Measurements from ENCODE around the gene ASCL5. TPM values are rescaled to one million over a fixed set of nuclear protein-coding genes. Genes with fewer than 3 reads are reported as not detected.

The ASCL5 gene
- total and polyA plus RNA-seq, 2 of the 13 experiments (the other 11 are each of a cell fraction or from before 2014, with no cell fraction given) = not detected

DNA sequence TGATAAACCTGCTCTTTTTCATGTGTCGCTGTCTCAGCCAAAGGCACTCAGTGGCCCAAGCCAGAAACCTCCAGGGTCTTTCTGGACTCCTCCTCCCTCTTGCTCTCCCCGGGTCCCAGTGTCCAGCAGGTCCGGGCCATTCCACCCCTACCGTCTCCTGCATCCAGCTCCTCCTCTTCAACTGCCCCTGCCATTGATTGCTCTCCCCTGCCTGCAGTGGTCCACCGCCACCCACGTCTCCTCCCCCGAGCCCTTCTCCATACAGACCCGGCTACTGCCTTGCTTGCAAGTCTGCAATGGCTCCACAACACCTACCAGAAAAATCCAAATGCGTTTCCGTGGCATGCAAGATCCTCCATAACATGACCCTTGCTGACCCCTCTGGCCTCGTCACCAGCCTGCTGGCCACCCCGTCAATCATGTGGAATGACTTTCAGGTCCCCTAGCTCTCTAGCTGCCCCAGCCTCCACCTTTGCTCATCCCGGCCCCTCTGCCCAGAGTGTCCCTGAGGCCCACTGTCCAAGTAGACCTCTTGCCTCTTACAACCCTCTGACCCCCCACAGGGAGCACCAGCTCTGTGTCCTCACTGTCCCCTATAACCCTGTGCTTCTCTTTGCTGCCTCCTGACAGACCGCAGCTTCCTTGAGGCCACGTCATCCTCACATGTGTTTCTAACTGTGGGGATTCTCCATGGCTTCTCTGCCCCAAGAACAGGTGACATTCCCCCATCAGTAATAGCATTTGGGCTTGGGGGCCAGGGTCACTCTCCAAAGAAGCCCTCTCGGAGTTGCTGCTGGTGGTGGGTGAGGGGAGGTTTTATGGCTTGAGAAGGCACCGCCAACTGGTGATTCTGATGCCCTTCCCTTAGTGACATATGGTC lies 29.8 kb downstream of the ASCL5 start:
- H3K4me3 ChIP-seq (replicated peaks in 1 of 3; ENCODE audit: insufficient read depth in 1 of 3, low read depth in 2 of 3, low read length in 3 of 3) = no peak overlapping the region
- POLR2A ChIA-PET = no interaction called here
- no peak for FAIRE-seq
- H3K27me3 ChIP-seq (ENCODE audit: control insufficient read depth in 1 of 2, insufficient read depth in 2 of 2, low read length in 2 of 2) = peaks cover 3 to 73% of the 10 kb centered on the region in 2 experiments; a peak in 4 of 5 replicates
- no peaks in the 10 kb centered on the region for H4K20me1 ChIP-seq (ENCODE audit: insufficient read depth, low read length)
- H3K36me3 ChIP-seq (replicated peaks in 1 of 2; ENCODE audit: control insufficient read depth in 1 of 2, insufficient read depth in 2 of 2, low read length in 2 of 2) = no peaks in the 10 kb centered on the region
- no TSS peak for BruUV-seq (replicated peaks)
- DNase-seq (ENCODE audit: low spot score) = no peak
- H3K4me2 ChIP-seq (ENCODE audit: low read depth, low read length) = no peak overlapping the region
- intact Hi-C loops (cut with micrococcal nuclease; ENCODE audit: unreplicated experiment) (no loop called here), in situ Hi-C loops (cut with HindIII; ENCODE audit: extremely low pct_ligation_motif_present, low pct_unique_long_range_greater_than_20kb) (no loop called here)
- H3K27ac ChIP-seq (ENCODE audit: extremely low read length, insufficient read depth, low read length) = no peak overlapping the region
- CTCF ChIA-PET (ENCODE audit: low intra/inter-chr PET ratio, low total read pairs) = no interaction called here
- TF ChIP-seq ZSCAN12 (CRISPR knock-in tag; IDR thresholded peaks at IDR 0.05) (no peak), NFATC3 (CRISPR knock-in tag; IDR thresholded peaks at IDR 0.05) (no peak), ZNF607 (CRISPR knock-in tag; IDR thresholded peaks at IDR 0.05; ENCODE audit: borderline replicate concordance) (no peak)
- ATAC-seq = no peak
- H3K79me2 ChIP-seq (ENCODE audit: insufficient read depth, low read length) = no peaks in the 10 kb centered on the region
- no peak overlapping the region for H3K9ac ChIP-seq (ENCODE audit: insufficient read depth, low read depth, low read length)
- H2AFZ ChIP-seq (ENCODE audit: low read length) = no peak overlapping the region
- no peaks in the 10 kb centered on the region for H3K4me1 ChIP-seq (ENCODE audit: insufficient read depth, low read length)
- no peaks in the 10 kb centered on the region for H3K9me3 ChIP-seq (ENCODE audit: low read length)
- 23% methylated on average over 17 of the region's 17 CpGs for WGBS (ENCODE audit: low lambda C conversion rate)

DNA sequence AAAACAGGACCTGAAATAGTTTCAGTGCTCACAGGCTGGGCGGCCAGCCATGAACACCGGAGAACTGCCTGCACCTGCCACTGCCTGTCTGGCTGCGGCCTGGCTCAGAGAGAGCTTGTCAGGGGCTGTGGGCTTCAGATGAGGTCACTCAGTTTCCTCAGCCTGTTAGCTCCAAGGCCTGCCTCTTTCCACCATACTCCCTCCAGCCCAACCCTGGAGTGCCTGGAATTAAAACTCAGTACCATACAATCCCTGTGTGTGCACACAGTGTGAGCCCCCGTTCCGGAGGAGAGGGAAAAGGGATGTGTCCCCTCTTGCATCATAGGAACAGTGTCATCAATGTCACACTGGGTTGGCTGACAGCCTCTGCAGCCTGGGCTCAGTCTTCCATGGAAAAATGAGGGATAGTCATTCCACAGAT lies 30.9 kb downstream of the ASCL5 start:
- Histone ChIP-seq H3K79me2 (ENCODE audit: insufficient read depth, low read length) (no peaks in the 10 kb centered on the region), H3K4me1 (ENCODE audit: insufficient read depth, low read length) (no peaks in the 10 kb centered on the region), H3K9ac (ENCODE audit: insufficient read depth, low read depth, low read length) (no peak overlapping the region), H3K9me3 (ENCODE audit: low read length) (no peaks in the 10 kb centered on the region), H4K20me1 (ENCODE audit: insufficient read depth, low read length) (no peaks in the 10 kb centered on the region), H3K36me3 (replicated peaks in 1 of 2; ENCODE audit: control insufficient read depth in 1 of 2, insufficient read depth in 2 of 2, low read length in 2 of 2) (no peaks in the 10 kb centered on the region), H2AFZ (ENCODE audit: low read length) (no peak overlapping the region), H3K4me2 (ENCODE audit: low read depth, low read length) (no peak overlapping the region), H3K27ac (ENCODE audit: extremely low read length, insufficient read depth, low read length) (no peak overlapping the region), H3K27me3 (ENCODE audit: control insufficient read depth in 1 of 2, insufficient read depth in 2 of 2, low read length in 2 of 2) (peaks cover 3 to 70% of the 10 kb centered on the region in 2 experiments; a peak in 4 of 5 replicates), H3K4me3 (replicated peaks in 1 of 3; ENCODE audit: insufficient read depth in 1 of 3, low read depth in 2 of 3, low read length in 3 of 3) (no peak overlapping the region)
- intact Hi-C loops (cut with micrococcal nuclease; ENCODE audit: unreplicated experiment) (no loop called here), in situ Hi-C loops (cut with HindIII; ENCODE audit: extremely low pct_ligation_motif_present, low pct_unique_long_range_greater_than_20kb) (no loop called here)
- 28% methylated on average over 5 of the region's 5 CpGs for WGBS (ENCODE audit: low lambda C conversion rate)
- ChIA-PET CTCF (ENCODE audit: low intra/inter-chr PET ratio, low total read pairs) (no interaction called here), POLR2A (no interaction called here)
- TF ChIP-seq KLF6 (CRISPR knock-in tag; IDR thresholded peaks at IDR 0.05) (no peak), FOSL2 (CRISPR knock-in tag; IDR thresholded peaks at IDR 0.05) (no peak), ZMAT3 (CRISPR knock-in tag; conservative IDR thresholded peaks at IDR 0.05) (no peak)
- TF ChIP-seq, protein P1, sequence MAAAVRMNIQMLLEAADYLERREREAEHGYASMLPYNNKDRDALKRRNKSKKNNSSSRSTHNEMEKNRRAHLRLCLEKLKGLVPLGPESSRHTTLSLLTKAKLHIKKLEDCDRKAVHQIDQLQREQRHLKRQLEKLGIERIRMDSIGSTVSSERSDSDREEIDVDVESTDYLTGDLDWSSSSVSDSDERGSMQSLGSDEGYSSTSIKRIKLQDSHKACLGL (CRISPR knock-in tag; IDR thresholded peaks at IDR 0.05) = no peak
- TF ChIP-seq, protein P2, sequence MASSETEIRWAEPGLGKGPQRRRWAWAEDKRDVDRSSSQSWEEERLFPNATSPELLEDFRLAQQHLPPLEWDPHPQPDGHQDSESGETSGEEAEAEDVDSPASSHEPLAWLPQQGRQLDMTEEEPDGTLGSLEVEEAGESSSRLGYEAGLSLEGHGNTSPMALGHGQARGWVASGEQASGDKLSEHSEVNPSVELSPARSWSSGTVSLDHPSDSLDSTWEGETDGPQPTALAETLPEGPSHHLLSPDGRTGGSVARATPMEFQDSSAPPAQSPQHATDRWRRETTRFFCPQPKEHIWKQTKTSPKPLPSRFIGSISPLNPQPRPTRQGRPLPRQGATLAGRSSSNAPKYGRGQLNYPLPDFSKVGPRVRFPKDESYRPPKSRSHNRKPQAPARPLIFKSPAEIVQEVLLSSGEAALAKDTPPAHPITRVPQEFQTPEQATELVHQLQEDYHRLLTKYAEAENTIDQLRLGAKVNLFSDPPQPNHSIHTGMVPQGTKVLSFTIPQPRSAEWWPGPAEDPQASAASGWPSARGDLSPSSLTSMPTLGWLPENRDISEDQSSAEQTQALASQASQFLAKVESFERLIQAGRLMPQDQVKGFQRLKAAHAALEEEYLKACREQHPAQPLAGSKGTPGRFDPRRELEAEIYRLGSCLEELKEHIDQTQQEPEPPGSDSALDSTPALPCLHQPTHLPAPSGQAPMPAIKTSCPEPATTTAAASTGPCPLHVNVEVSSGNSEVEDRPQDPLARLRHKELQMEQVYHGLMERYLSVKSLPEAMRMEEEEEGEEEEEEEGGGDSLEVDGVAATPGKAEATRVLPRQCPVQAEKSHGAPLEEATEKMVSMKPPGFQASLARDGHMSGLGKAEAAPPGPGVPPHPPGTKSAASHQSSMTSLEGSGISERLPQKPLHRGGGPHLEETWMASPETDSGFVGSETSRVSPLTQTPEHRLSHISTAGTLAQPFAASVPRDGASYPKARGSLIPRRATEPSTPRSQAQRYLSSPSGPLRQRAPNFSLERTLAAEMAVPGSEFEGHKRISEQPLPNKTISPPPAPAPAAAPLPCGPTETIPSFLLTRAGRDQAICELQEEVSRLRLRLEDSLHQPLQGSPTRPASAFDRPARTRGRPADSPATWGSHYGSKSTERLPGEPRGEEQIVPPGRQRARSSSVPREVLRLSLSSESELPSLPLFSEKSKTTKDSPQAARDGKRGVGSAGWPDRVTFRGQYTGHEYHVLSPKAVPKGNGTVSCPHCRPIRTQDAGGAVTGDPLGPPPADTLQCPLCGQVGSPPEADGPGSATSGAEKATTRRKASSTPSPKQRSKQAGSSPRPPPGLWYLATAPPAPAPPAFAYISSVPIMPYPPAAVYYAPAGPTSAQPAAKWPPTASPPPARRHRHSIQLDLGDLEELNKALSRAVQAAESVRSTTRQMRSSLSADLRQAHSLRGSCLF (CRISPR knock-in tag; IDR thresholded peaks at IDR 0.05; ENCODE audit: borderline replicate concordance) = no peak
- no peak for FAIRE-seq
- ATAC-seq = no peak
- DNase-seq (ENCODE audit: low spot score) = no peak
- no TSS peak for BruUV-seq (replicated peaks)
